SK-N-SH treated with all-trans-retinoic acid at 6 μM for 48 hours (cell line): ENCODE measurements around the gene ATRN.

Experiments
- ATAC-seq: fragments of 200-7000 bp; cut with Tn5 transposase; 3 replicates; pipeline ENCODE4 v1.9.1; 2020; ENCODE audit warnings: mild to moderate bottlenecking, moderate library complexity
- CREB5 ChIP-seq: fragments of 250-450 bp; sonication (Bioruptor Pico); IDR thresholded peaks from 2 replicates; pipeline ENCODE4 v1.5.1; 2020; ENCODE audit warnings: low read depth, mild to moderate bottlenecking, moderate library complexity
- ESRRG ChIP-seq: fragments of 250-450 bp; sonication (Bioruptor Pico); IDR thresholded peaks from 2 replicates; pipeline ENCODE4 v1.6.1; 2021; ENCODE audit warnings: mild to moderate bottlenecking
- GLIS3 ChIP-seq: fragments of 250-450 bp; sonication (Bioruptor Pico); IDR thresholded peaks from 2 replicates; pipeline ENCODE4 v1.5.0; 2020; ENCODE audit warnings: mild to moderate bottlenecking, moderate library complexity
- ISL1 ChIP-seq: fragments of 250-450 bp; sonication (Bioruptor Pico); IDR thresholded peaks from 2 replicates; pipeline ENCODE4 v2.1.2; 2022; ENCODE audit warnings: mild to moderate bottlenecking, moderate library complexity
- OSR1 ChIP-seq: fragments of 250-450 bp; sonication (Bioruptor Pico); IDR thresholded peaks from 2 replicates; pipeline ENCODE4 v1.8.0; 2022; ENCODE audit warnings: moderate library complexity, mild to moderate bottlenecking, inconsistent platforms
- POU6F1 ChIP-seq: fragments of 250-450 bp; sonication (Bioruptor Pico); IDR thresholded peaks from 2 replicates; pipeline ENCODE4 v1.8.0; 2021; ENCODE audit warnings: low read depth, mild to moderate bottlenecking, moderate library complexity, borderline replicate concordance
- RARB ChIP-seq: fragments of 250-450 bp; sonication (Bioruptor Pico); IDR thresholded peaks from 2 replicates; pipeline ENCODE4 v1.8.0; 2021; ENCODE audit warnings: mild to moderate bottlenecking, moderate library complexity
- SNAI2 ChIP-seq: fragments of 250-450 bp; sonication (Bioruptor Pico); IDR thresholded peaks from 2 replicates; pipeline ENCODE4 v1.5.0; 2020; ENCODE audit warnings: mild to moderate bottlenecking, moderate library complexity
- TSHZ2 ChIP-seq: fragments of 250-450 bp; sonication (Bioruptor Pico); IDR thresholded peaks from 2 replicates; pipeline ENCODE4 v1.5.0; 2020; ENCODE audit warnings: mild to moderate bottlenecking, moderate library complexity
- ZFP3 ChIP-seq: fragments of 250-450 bp; sonication (Bioruptor Pico); IDR thresholded peaks from 2 replicates; pipeline ENCODE4 v1.5.0; 2020; ENCODE audit warnings: mild to moderate bottlenecking, moderate library complexity
- ZFP30 ChIP-seq: fragments of 450-650 bp; formaldehyde crosslinking; IDR thresholded peaks from 2 replicates; pipeline ENCODE4 v1.5.0; 2022; ENCODE audit warnings: mild to moderate bottlenecking, moderate library complexity
- ZNF8 ChIP-seq: fragments of 450-650 bp; formaldehyde crosslinking; IDR thresholded peaks from 2 replicates; pipeline ENCODE4 v1.5.0; 2020; ENCODE audit warnings: mild to moderate bottlenecking, moderate library complexity

Gene ATRN

GRCh38 chr20:3699037-3699436 is 228.2 kb downstream of the ATRN start:
- TF ChIP-seq ISL1 (CRISPR knock-in tag) (no peak), OSR1 (CRISPR knock-in tag) (no peak), ZFP30 (CRISPR knock-in tag) (no peak), ESRRG (CRISPR knock-in tag) (no peak), RARB (CRISPR knock-in tag) (no peak), ZNF8 (CRISPR knock-in tag) (no peak), POU6F1 (CRISPR knock-in tag) (no peak), GLIS3 (CRISPR knock-in tag) (no peak), CREB5 (no peak), SNAI2 (no peak), ZFP3 (CRISPR knock-in tag) (no peak), TSHZ2 (CRISPR knock-in tag) (no peak)
- TF ChIP-seq, all 23 proteins: peak for 0
- ATAC-seq, result no peak
